Left ventricle myocardium inferior (tissue), 1 donor: Measurements from ENCODE around the gene BOLA3. TPM values are rescaled to one million over a fixed set of nuclear protein-coding genes. Genes with fewer than 3 reads are reported as not detected.
"Not testable (repeated sequence)": the region's sequence is repeated elsewhere in the genome, so short reads cannot be mapped to it uniquely, and the experiment has no call there.

ENCODE experiments used
- DNase-seq: peaks from one replicate; pipeline ENCODE4 v3.0.0-alpha.2; 2020
- H3K27ac ChIP-seq: fragments of 200-600 bp; replicated peaks from 2 replicates; pipeline ENCODE4 v1.8.0; 2021
- H3K27me3 ChIP-seq: fragments of 200-600 bp; 2 replicates; pipeline ENCODE4 v1.8.0; 2021; ENCODE audit warnings: low read depth
- H3K36me3 ChIP-seq: fragments of 200-600 bp; 2 replicates; pipeline ENCODE4 v1.8.0; 2021
- H3K4me1 ChIP-seq: fragments of 200-600 bp; 2 replicates; pipeline ENCODE4 v1.8.0; 2021
- H3K4me3 ChIP-seq: fragments of 200-600 bp; 2 replicates; pipeline ENCODE4 v1.8.0; 2021; ENCODE audit warnings: mild to moderate bottlenecking, moderate library complexity
- H3K9me3 ChIP-seq: fragments of 200-600 bp; replicated peaks from 2 replicates; pipeline ENCODE4 v1.8.0; 2021
- CTCF ChIP-seq: fragments of 200-600 bp; IDR thresholded peaks from 2 replicates; pipeline ENCODE4 v1.8.0; 2021; ENCODE audit warnings: antibody characterized with exemption, mild to moderate bottlenecking, borderline replicate concordance
- intact Hi-C: fragments of 100-400 bp; cut with micrococcal nuclease; formaldehyde crosslinking; loops from one replicate; pipeline ENCODE4 v1.11.0; 2022
- total RNA-seq: library from RNA; stranded (reverse); fragmentation: NEBNext Ultra II Directional; extraction: Animal tissue kit (Norgen Biotek cat#: 25700); gene quantifications from one replicate; pipeline ENCODE4 v1.2.1, GENCODE V29; 2021
- donor health status: DM: no; HTN: yes; CAD: no; lungs with severe emphysema.

The BOLA3 gene
- total RNA-seq, 1 donor from 2014 or later = 81.2 TPM

GRCh38 chr2:74188018-74188601 is 40.4 kb upstream of the BOLA3 start:
- DNase-seq = no peak
- Histone ChIP-seq H3K4me3 (no peak overlapping the region), H3K9me3 (no peaks in the 10 kb centered on the region), H3K27ac (no peak overlapping the region), H3K4me1 (peaks cover 4% of the 10 kb centered on the region), H3K36me3 (no peaks in the 10 kb centered on the region), H3K27me3 (no peaks in the 10 kb centered on the region)
- TF ChIP-seq CTCF = no peak
- intact Hi-C loops = no loop called here

- H3K27me3 ChIP-seq = not testable (repeated sequence)
These were observed 39.0 kb upstream of the BOLA3 start for GRCh38 chr2:74186706-74187105.

GRCh38 chr2:74186038-74186437 is 38.3 kb upstream of the BOLA3 start:
- no peak for DNase-seq
- Histone ChIP-seq H3K4me3 (no peak overlapping the region), H3K27ac (peak overlapping the region; percentile 48)

More at GRCh38 chr2:74186706-74187105, 39.0 kb upstream of the BOLA3 start:
- H3K9me3 ChIP-seq, H3K4me3 ChIP-seq, H3K4me1 ChIP-seq, H3K27ac ChIP-seq, H3K36me3 ChIP-seq, DNase-seq, intact Hi-C loops: not testable (repeated sequence)

GRCh38 chr2:74183878-74184277 is 36.2 kb upstream of the BOLA3 start:
- no peak for DNase-seq
- Histone ChIP-seq H3K27me3 (no peaks in the 10 kb centered on the region), H3K27ac (no peak overlapping the region), H3K4me1 (peaks cover 9% of the 10 kb centered on the region), H3K9me3 (no peaks in the 10 kb centered on the region), H3K36me3 (no peaks in the 10 kb centered on the region), H3K4me3 (no peak overlapping the region)
- no peak for TF ChIP-seq CTCF
- intact Hi-C loops = no loop called here

More at GRCh38 chr2:74186038-74186437, 38.3 kb upstream of the BOLA3 start:
- intact Hi-C loops = no loop called here
- H3K4me1 ChIP-seq = peaks cover 4% of the 10 kb centered on the region
- H3K36me3 ChIP-seq = no peaks in the 10 kb centered on the region
- no peak for TF ChIP-seq CTCF
- no peaks in the 10 kb centered on the region for H3K9me3 ChIP-seq
- no peaks in the 10 kb centered on the region for H3K27me3 ChIP-seq

- H3K4me3 ChIP-seq = no peak overlapping the region
- TF ChIP-seq CTCF = no peak
- H3K27ac ChIP-seq = peak overlapping the region; percentile 38
These were observed 34.0 kb upstream of the BOLA3 start for GRCh38 chr2:74181739-74182138.

GRCh38 chr2:74179063-74179865 is 31.6 kb upstream of the BOLA3 start:
- Histone ChIP-seq H3K9me3 (no peaks in the 10 kb centered on the region), H3K4me1 (peaks cover 46% of the 10 kb centered on the region), H3K27me3 (no peaks in the 10 kb centered on the region), H3K27ac (peak overlapping the region; percentile 95), H3K4me3 (peak overlapping the region; percentile 91), H3K36me3 (no peaks in the 10 kb centered on the region)
- TF ChIP-seq CTCF = peak; percentile 48
- no peak for DNase-seq
- intact Hi-C loops = no loop called here

More at GRCh38 chr2:74181739-74182138, 34.0 kb upstream of the BOLA3 start:
- H3K36me3 ChIP-seq = no peaks in the 10 kb centered on the region
- DNase-seq = no peak
- no peaks in the 10 kb centered on the region for H3K9me3 ChIP-seq
- no peaks in the 10 kb centered on the region for H3K27me3 ChIP-seq
- intact Hi-C loops = no loop called here
- peaks cover 24% of the 10 kb centered on the region for H3K4me1 ChIP-seq
